Mesendoderm (in vitro differentiated cells): ENCODE measurements around the gene PDE4C.

ENCODE experiments used
- DNase-seq: peaks from one replicate; pipeline ENCODE4 v3.0.0; 2013
- H2AK5ac ChIP-seq: 2 replicates; pipeline ENCODE4 v1.6.1; 2013; ENCODE audit warnings: low read length, inconsistent platforms
- H2BK120ac ChIP-seq: 2 replicates; pipeline ENCODE4 v1.6.1; 2013; ENCODE audit warnings: low read depth, mild to moderate bottlenecking, low read length, moderate library complexity, mixed read lengths
- H2BK15ac ChIP-seq: replicated peaks from 2 replicates; pipeline ENCODE4 v1.6.1; 2013; ENCODE audit warnings: low read depth, mild to moderate bottlenecking, moderate library complexity
- H2BK5ac ChIP-seq: 2 replicates; pipeline ENCODE4 v1.6.1; 2013; ENCODE audit warnings: low read length, inconsistent platforms
- H3K18ac ChIP-seq: 2 replicates; pipeline ENCODE4 v1.6.1; 2013; ENCODE audit warnings: mild to moderate bottlenecking, low read length, mixed read lengths
- H3K23ac ChIP-seq: one replicate; pipeline ENCODE4 v1.6.1; 2013; ENCODE audit warnings: low read length
- H3K27ac ChIP-seq: 2 replicates; pipeline ENCODE4 v1.5.1; 2013; ENCODE audit warnings: low read depth, mild to moderate bottlenecking, inconsistent platforms, low read length, moderate library complexity
- H3K27me3 ChIP-seq: 2 replicates; pipeline ENCODE4 v1.6.1; 2013; ENCODE audit warnings: low read length, control low read depth, mild to moderate bottlenecking, inconsistent platforms; ENCODE audit not compliant: insufficient read depth, poor library complexity
- H3K36me3 ChIP-seq: 2 replicates; pipeline ENCODE4 v1.6.1; 2013; ENCODE audit warnings: low read length, inconsistent platforms; ENCODE audit not compliant: control insufficient read depth, insufficient read depth
- H3K4ac ChIP-seq: one replicate; pipeline ENCODE4 v1.6.1; 2013; ENCODE audit warnings: low read depth, mild to moderate bottlenecking, low read length, moderate library complexity
- H3K4me1 ChIP-seq: 2 replicates; pipeline ENCODE4 v1.6.1; 2013; ENCODE audit warnings: low read depth, low read length, inconsistent platforms; ENCODE audit not compliant: control insufficient read depth
- H3K4me2 ChIP-seq: 2 replicates; pipeline ENCODE4 v1.6.1; 2013; ENCODE audit warnings: low read length
- H3K4me3 ChIP-seq: 2 replicates; pipeline ENCODE4 v1.5.1; 2013; ENCODE audit warnings: mild to moderate bottlenecking, low read length
- H3K56ac ChIP-seq: one replicate; pipeline ENCODE4 v1.6.1; 2013; ENCODE audit warnings: low read length
- H3K79me1 ChIP-seq: 2 replicates; pipeline ENCODE4 v1.6.1; 2013; ENCODE audit warnings: low read length, inconsistent platforms
- H3K79me2 ChIP-seq: 2 replicates; pipeline ENCODE4 v1.6.1; 2013; ENCODE audit warnings: mild to moderate bottlenecking, low read length; ENCODE audit not compliant: control insufficient read depth, insufficient read depth
- H3K9ac ChIP-seq: 2 replicates; pipeline ENCODE4 v1.6.1; 2013; ENCODE audit warnings: low read length, inconsistent platforms
- H4K5ac ChIP-seq: one replicate; pipeline ENCODE4 v1.6.1; 2013; ENCODE audit warnings: low read length
- H4K8ac ChIP-seq: one replicate; pipeline ENCODE4 v1.6.1; 2013; ENCODE audit warnings: low read depth, mild to moderate bottlenecking, control low read depth, low read length, moderate library complexity
- WGBS: extraction: QIAGEN DNeasy Blood & Tissue Kit; methylation state at CpG from one replicate; pipeline ENCODE4 v1.1.7; 2013; ENCODE audit warnings: low lambda C conversion rate, missing lambda C conversion rate; ENCODE audit not compliant: insufficient coverage; ENCODE audit errors: extremely low coverage; 5-methylcytosine and 5-hydroxymethylcytosine counted together

PDE4C gene

DNA sequence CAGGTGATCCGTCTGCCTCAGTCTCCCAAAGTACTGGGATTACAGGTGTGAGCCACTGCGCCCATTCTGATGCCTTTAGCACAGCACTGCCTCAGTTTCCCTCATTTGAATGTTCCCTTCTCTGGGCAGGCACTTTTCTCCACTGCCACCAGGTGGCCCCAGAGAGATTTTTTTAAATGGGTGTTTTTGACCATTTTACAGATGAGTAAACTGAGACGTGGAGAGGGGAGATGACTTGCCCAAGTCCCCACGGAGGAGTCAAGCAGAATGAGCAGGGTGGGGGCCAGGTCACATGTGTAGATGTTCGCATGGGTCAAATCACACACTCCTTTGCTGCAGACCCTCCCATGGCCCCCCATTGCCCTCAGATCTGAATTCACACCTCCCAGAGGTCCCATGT, 3.2 kb upstream of the PDE4C start:
- H4K8ac ChIP-seq, result no peak overlapping the region
- no peak overlapping the region for H3K4ac ChIP-seq
- H2AK5ac ChIP-seq, result no peak overlapping the region
- no peak overlapping the region for H3K27ac ChIP-seq
- no peak overlapping the region for H3K4me2 ChIP-seq
- H3K4me1 ChIP-seq, result peaks cover 6% of the 10 kb centered on the region
- H3K23ac ChIP-seq, result no peak overlapping the region
- peaks cover 6% of the 10 kb centered on the region for H3K27me3 ChIP-seq
- no peak overlapping the region for H2BK15ac ChIP-seq
- no peak for DNase-seq
- H3K79me2 ChIP-seq, result no peaks in the 10 kb centered on the region
- H2BK5ac ChIP-seq, result no peak overlapping the region
- H3K36me3 ChIP-seq, result no peaks in the 10 kb centered on the region
- WGBS, result no CpG with 5 or more reads among the region's 5 CpGs
- H3K9ac ChIP-seq, result no peak overlapping the region
- H3K4me3 ChIP-seq, result no peak overlapping the region
- H3K56ac ChIP-seq, result no peak overlapping the region
- H4K5ac ChIP-seq, result no peak overlapping the region
- H3K79me1 ChIP-seq, result no peaks in the 10 kb centered on the region
- no peak overlapping the region for H2BK120ac ChIP-seq
- no peak overlapping the region for H3K18ac ChIP-seq

DNA sequence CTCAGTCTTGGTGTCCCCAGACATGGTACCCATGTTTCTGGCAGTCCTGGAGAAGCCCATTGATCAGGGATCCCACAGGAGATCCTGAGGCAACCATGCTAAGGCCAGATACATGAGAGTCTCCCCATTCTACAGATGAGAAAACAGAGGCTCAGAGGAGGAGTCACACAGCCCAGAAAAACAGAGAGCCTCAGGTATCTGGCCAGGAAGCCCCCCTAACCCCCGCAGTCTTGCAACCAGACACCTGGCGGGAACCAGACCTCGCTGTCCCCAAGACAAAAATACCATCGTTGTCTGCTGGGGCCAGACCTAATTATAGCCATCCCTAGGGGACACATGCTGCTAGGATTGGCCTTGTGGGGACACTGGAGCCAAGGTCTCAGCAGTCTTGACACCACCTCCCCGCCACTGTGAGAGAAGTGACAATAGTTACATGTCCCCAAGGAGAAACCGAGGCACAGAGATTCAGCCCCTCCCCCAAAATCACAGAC, 1.6 kb upstream of the PDE4C start:
- Histone ChIP-seq H3K4me3 (no peak overlapping the region), H2BK15ac (no peak overlapping the region), H2BK120ac (no peak overlapping the region), H2BK5ac (no peak overlapping the region), H2AK5ac (no peak overlapping the region), H4K8ac (no peak overlapping the region), H3K36me3 (no peaks in the 10 kb centered on the region), H4K5ac (no peak overlapping the region), H3K4me1 (peaks cover 6% of the 10 kb centered on the region), H3K27ac (no peak overlapping the region), H3K4me2 (no peak overlapping the region), H3K27me3 (peaks cover 6% of the 10 kb centered on the region), H3K79me2 (no peaks in the 10 kb centered on the region), H3K79me1 (no peaks in the 10 kb centered on the region), H3K4ac (no peak overlapping the region), H3K56ac (no peak overlapping the region), H3K9ac (no peak overlapping the region), H3K23ac (no peak overlapping the region), H3K18ac (no peak overlapping the region)
- DNase-seq, result no peak
- WGBS, result no CpG with 5 or more reads among the region's 6 CpGs

DNA sequence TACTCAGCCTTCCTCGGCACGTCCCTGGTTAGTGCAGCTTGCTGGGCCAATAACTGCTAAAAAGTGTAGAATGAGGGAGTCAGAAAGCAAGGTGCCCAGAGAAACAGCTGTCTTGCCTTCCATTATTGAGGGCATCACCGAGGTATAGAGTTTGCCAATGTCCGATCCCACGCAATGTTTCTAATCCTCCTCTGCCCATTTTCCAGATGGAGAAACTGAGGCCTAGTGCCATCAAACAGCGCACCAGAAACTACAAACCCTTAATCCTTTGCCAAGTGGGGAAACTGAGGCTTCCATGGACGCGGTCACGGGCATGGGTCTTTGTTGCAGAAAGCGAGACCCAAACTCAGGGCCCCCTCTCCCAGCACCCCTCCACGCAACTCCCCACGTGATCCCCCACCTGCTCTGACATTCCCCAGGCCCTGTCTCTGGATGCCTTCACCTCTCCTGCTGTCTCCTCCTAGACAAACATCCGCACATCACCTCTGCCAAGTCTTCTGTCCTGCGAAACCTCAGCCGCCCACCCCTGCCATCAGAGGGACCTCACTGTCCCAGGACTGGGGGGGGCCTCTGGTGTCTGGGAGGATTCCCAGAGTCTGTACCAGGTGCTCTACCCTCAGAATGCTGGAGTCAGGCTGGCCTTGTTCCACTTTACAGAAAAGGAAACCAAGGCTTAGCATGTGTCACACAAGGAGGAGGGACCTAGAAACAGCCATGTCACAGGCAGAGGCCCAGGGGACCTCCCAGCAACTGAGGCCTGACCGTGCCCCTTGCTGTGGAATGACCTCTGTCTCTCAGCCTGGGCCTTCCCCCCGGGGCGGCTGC, 930 bp upstream of the PDE4C start:
- no peak overlapping the region for H3K27ac ChIP-seq

DNA sequence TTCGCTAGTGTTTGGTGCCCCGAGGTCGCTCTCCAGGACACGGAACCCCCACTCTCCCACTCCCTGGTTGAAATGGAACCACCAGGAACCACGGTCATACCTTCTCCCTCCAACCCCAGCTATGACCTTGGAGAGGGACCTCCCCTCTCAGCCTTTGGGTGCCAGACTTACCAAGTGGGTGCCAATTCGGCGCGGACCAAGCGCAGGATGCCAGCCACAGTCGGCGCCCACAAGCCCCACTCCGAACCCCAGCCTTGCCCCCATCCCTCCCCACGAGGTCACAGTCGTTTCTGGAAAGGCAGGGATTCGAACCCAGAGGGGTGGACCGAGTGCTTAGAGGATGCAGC, 910 bp downstream of the PDE4C start:
- peak overlapping the region; percentile 18 for H3K9ac ChIP-seq
- H3K36me3 ChIP-seq, result no peaks in the 10 kb centered on the region
- no CpG with 5 or more reads among the region's 16 CpGs for WGBS
- no peak overlapping the region for H3K4me2 ChIP-seq
- H2BK15ac ChIP-seq, result no peak overlapping the region
- H2BK120ac ChIP-seq, result no peak overlapping the region
- no peak overlapping the region for H3K23ac ChIP-seq
- H3K27ac ChIP-seq, result no peak overlapping the region
- H3K79me2 ChIP-seq, result no peaks in the 10 kb centered on the region
- H3K27me3 ChIP-seq, result peaks cover 6% of the 10 kb centered on the region
- no peaks in the 10 kb centered on the region for H3K79me1 ChIP-seq
- H4K5ac ChIP-seq, result no peak overlapping the region
- DNase-seq, result no peak
- H2BK5ac ChIP-seq, result no peak overlapping the region
- no peak overlapping the region for H2AK5ac ChIP-seq
- no peak overlapping the region for H3K4me3 ChIP-seq
- no peak overlapping the region for H4K8ac ChIP-seq
- no peaks in the 10 kb centered on the region for H3K4me1 ChIP-seq
- no peak overlapping the region for H3K18ac ChIP-seq
- H3K4ac ChIP-seq, result no peak overlapping the region
- peak overlapping the region; percentile 75 for H3K56ac ChIP-seq

More for the DNA sequence above, 930 bp upstream of the PDE4C start:
- Histone ChIP-seq H3K4me2 (no peak overlapping the region), H3K4ac (no peak overlapping the region), H3K79me2 (no peaks in the 10 kb centered on the region), H2BK5ac (no peak overlapping the region), H3K56ac (no peak overlapping the region), H3K36me3 (no peaks in the 10 kb centered on the region), H3K4me3 (no peak overlapping the region), H3K18ac (no peak overlapping the region), H3K23ac (no peak overlapping the region), H2AK5ac (no peak overlapping the region), H3K9ac (no peak overlapping the region), H3K4me1 (peaks cover 3% of the 10 kb centered on the region), H2BK15ac (no peak overlapping the region), H3K27me3 (peaks cover 6% of the 10 kb centered on the region), H2BK120ac (no peak overlapping the region), H3K79me1 (no peaks in the 10 kb centered on the region), H4K5ac (no peak overlapping the region), H4K8ac (no peak overlapping the region)
- no peak for DNase-seq
- WGBS, result no CpG with 5 or more reads among the region's 18 CpGs

DNA sequence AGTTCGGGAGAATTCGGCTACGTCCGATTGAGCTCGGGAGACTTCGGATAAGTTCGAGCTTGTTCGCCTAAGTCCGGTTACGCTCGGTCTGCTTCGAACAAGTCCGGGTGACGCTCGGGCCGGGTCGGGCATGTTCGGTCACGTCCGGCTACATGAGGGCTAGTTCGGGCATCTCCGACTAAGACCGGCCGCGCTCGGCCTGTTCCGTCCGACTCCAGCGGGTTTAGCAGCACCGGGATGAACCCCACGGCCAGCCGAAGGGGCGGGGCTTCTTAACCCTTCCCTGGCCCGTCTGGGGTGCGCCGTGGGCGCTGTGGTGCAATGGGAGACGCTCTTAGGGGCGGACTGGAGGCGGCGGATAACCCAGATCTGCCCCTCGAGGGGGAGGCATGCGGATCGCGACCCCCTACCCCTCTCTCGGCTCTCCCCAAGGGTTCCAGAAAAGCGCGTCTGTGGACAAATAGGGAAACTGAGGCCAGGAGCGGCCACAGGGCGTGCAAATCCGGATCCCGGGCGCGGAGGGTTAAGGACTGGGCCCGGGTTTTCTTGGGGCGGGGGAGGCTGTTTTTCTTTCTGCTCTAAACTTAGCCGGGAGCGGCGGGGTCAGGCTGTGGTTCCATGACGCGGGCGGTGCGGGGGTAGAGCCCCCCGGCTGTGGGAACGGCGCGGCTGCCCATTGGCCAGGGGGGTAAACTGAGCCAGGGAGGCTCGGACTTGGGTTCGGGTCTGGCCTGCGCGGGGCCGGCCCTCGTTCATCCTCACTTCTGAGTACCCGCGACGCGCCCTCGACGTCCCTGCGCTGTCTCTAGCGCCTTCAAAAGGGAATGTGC, 1.5 kb downstream of the PDE4C start:
- Histone ChIP-seq H3K79me2 (no peaks in the 10 kb centered on the region), H3K9ac (peak overlapping the region; percentile 98), H2BK5ac (no peak overlapping the region), H3K79me1 (no peaks in the 10 kb centered on the region), H3K18ac (no peak overlapping the region), H3K56ac (peak overlapping the region; percentile 99), H2BK15ac (no peak overlapping the region), H2AK5ac (no peak overlapping the region), H3K4me2 (peak overlapping the region; percentile 85), H3K4me3 (no peak overlapping the region), H3K4me1 (no peaks in the 10 kb centered on the region), H3K4ac (no peak overlapping the region), H3K27ac (no peak overlapping the region), H3K23ac (no peak overlapping the region), H2BK120ac (no peak overlapping the region), H3K36me3 (no peaks in the 10 kb centered on the region), H4K5ac (no peak overlapping the region), H4K8ac (no peak overlapping the region), H3K27me3 (peaks cover 6% of the 10 kb centered on the region)
- WGBS, result no CpG with 5 or more reads among the region's 81 CpGs
- peak; percentile 99 for DNase-seq
